PC-3 (cell line): Measurements from ENCODE around the gene PTOV1. TPM values are rescaled to one million over a fixed set of nuclear protein-coding genes. Genes with fewer than 3 reads are reported as not detected.

Source experiments
- ATAC-seq: fragments of 200-7000 bp; cut with Tn5 transposase; 2 replicates; pipeline ENCODE4 v1.9.1; 2020; ENCODE audit warnings: mild to moderate bottlenecking, moderate library complexity
- BruUV-seq: library from RNA; stranded (reverse); fragments of 400-500 nt; replicated peaks from 2 replicates; lab custom pipeline; 2021; lab: Mats Ljungman, UMichigan
- CTCF ChIA-PET: fragments of 300-600 bp; sonication (Branson Sonifier 250); formaldehyde crosslinking; loops from one replicate; lab custom pipeline; 2022; ENCODE audit warnings: antibody characterized with exemption; lab: Charles Lee
- POLR2A ChIA-PET: fragments of 300-600 bp; sonication (Branson Sonifier 250); formaldehyde crosslinking; loops from one replicate; lab custom pipeline; 2022; ENCODE audit warnings: antibody characterized with exemption; ENCODE audit not compliant: unreplicated experiment; lab: Charles Lee
- DNase-seq: peaks from one replicate; pipeline ENCODE4 v3.0.0-alpha.2; 2015
- H2AFZ ChIP-seq: fragments of 300-600 bp; sonication (generic); 2 replicates; pipeline ENCODE4 v1.6.0; 2016; ENCODE audit warnings: antibody characterized with exemption, low read length
- H3F3A ChIP-seq: fragments of 300-600 bp; sonication (generic); one replicate; pipeline ENCODE4 v1.6.0; 2017; ENCODE audit warnings: antibody characterized with exemption, low read length, control low read depth, mild to moderate bottlenecking; ENCODE audit not compliant: unreplicated experiment
- H3K27ac ChIP-seq: fragments of 300-600 bp; sonication (generic); 2 replicates; pipeline ENCODE4 v1.5.1; 2016; ENCODE audit warnings: mild to moderate bottlenecking, low read length
- H3K27me3 ChIP-seq: fragments of 300-600 bp; sonication (generic); 2 replicates; pipeline ENCODE4 v1.6.1; 2016; ENCODE audit warnings: low read length, mixed read lengths
- H3K36me3 ChIP-seq: fragments of 300-600 bp; sonication (generic); 2 replicates; pipeline ENCODE4 v1.6.1; 2016; ENCODE audit warnings: low read depth, mixed run types, low read length, mixed read lengths
- H3K4me1 ChIP-seq: fragments of 300-600 bp; sonication (generic); 2 replicates; pipeline ENCODE4 v1.5.1; 2016; ENCODE audit warnings: low read length; ENCODE audit not compliant: insufficient read depth
- H3K4me2 ChIP-seq: fragments of 300-600 bp; sonication (generic); 2 replicates; pipeline ENCODE4 v1.6.0; 2016; ENCODE audit warnings: low read length
- H3K4me3 ChIP-seq: fragments of 300-600 bp; sonication (generic); 2 replicates; pipeline ENCODE4 v1.5.1; 2016; ENCODE audit warnings: mild to moderate bottlenecking, low read length, mixed read lengths
- H3K79me2 ChIP-seq: fragments of 300-600 bp; sonication (generic); 2 replicates; pipeline ENCODE4 v1.6.1; 2017; ENCODE audit warnings: low read length, mixed read lengths
- H3K9ac ChIP-seq: fragments of 300-600 bp; sonication (generic); 2 replicates; pipeline ENCODE4 v1.6.0; 2016; ENCODE audit warnings: mild to moderate bottlenecking, low read length
- H3K9me2 ChIP-seq: fragments of 300-600 bp; sonication (generic); replicated peaks from 2 replicates; pipeline ENCODE4 v1.6.1; 2016; ENCODE audit warnings: mixed run types, low read length, mixed read lengths
- H3K9me3 ChIP-seq: fragments of 300-600 bp; sonication (generic); 2 replicates; pipeline ENCODE4 v1.6.1; 2016; ENCODE audit warnings: low read length, mixed read lengths
- H4K20me1 ChIP-seq: fragments of 300-600 bp; sonication (generic); 2 replicates; pipeline ENCODE4 v1.6.1; 2016; ENCODE audit warnings: low read length, mixed read lengths
- EZH2 ChIP-seq: fragments of 300-600 bp; sonication (generic); IDR thresholded peaks from one replicate; pipeline ENCODE4 v1.6.1; 2017; ENCODE audit warnings: antibody characterized with exemption, mild to moderate bottlenecking, low read length; ENCODE audit not compliant: unreplicated experiment
- EZH2phosphoT487 ChIP-seq: fragments of 300-600 bp; sonication (generic); IDR thresholded peaks from 2 replicates; pipeline ENCODE4 v1.6.1; 2018; ENCODE audit warnings: mild to moderate bottlenecking, antibody characterized with exemption, low read length, borderline replicate concordance
- intact Hi-C: fragments of 100-400 bp; cut with micrococcal nuclease; formaldehyde crosslinking; loops from 2 replicates; pipeline ENCODE4 v1.9.0; 2023
- total RNA-seq: library from RNA; depleted of rRNA; stranded (reverse); fragments of >200 nt; gene quantifications from 2 replicates; pipeline ENCODE4 v1.2.3, GENCODE V29; 2014
- TF ChIP-seq, protein P1 (sequence below): fragments of 300-600 bp; sonication (generic); conservative IDR thresholded peaks from 2 replicates; pipeline ENCODE4 v1.5.1; 2017; ENCODE audit warnings: antibody characterized with exemption, low read depth, mild to moderate bottlenecking, low read length

Gene PTOV1
- total RNA-seq, 1 experiment from 2014 or later, result 148 TPM

DNA sequence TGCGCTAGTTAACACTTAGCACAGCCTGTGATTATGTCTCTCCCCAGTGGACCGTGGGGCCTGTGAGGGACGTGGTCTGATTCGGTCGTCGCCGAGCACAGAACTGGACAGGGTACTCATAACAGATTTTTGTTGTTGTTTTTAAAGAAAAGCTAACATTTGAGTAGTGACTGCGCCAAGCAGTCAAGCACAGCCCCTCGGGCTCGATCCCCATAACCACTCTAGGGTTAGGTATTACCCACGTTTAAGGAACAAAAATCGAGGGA lies 805 bp upstream of the PTOV1 start:
- DNase-seq (no peak), ATAC-seq (no peak)
- Histone ChIP-seq H3K9ac (peak overlapping the region; percentile 89), H3K4me1 (peaks cover 37% of the 10 kb centered on the region), H3K27me3 (no peaks in the 10 kb centered on the region), H4K20me1 (peaks cover 25% of the 10 kb centered on the region; the same call in 1 of the 2 replicates), H3K9me2 (no peaks in the 10 kb centered on the region), H3K4me2 (peak overlapping the region; percentile 93), H2AFZ (peak overlapping the region; percentile 89), H3K79me2 (peaks cover 41% of the 10 kb centered on the region), H3K36me3 (peaks cover 3% of the 10 kb centered on the region; the same call in 1 of the 2 replicates), H3K4me3 (peak overlapping the region; percentile 86), H3F3A (no peaks in the 10 kb centered on the region), H3K9me3 (no peaks in the 10 kb centered on the region), H3K27ac (peak overlapping the region; percentile 91; the same call in 1 of the 2 replicates)
- POLR2A ChIA-PET, result interaction anchor here (0.6 to 0.9 kb wide), 4 partner anchors 15 to 161 kb away, joined by 3 to 7 read pairs (median 3); partner anchors contain the start of genes ADM5 and PNKP
- CTCF ChIA-PET, result interaction anchor here (0.9 kb wide), 1 partner anchor 19 kb away, joined by 3 read pairs; no protein-coding TSS in a partner anchor
- intact Hi-C loops, result loop anchor here (1.0 to 5.0 kb wide), 3 partner anchors 32 to 83 kb away; partner anchors contain the start of genes AP2A1, FUZ and MED25
- BruUV-seq, result no TSS peak
- TF ChIP-seq EZH2phosphoT487 (no peak), EZH2 (no peak)
- TF ChIP-seq, protein P1, sequence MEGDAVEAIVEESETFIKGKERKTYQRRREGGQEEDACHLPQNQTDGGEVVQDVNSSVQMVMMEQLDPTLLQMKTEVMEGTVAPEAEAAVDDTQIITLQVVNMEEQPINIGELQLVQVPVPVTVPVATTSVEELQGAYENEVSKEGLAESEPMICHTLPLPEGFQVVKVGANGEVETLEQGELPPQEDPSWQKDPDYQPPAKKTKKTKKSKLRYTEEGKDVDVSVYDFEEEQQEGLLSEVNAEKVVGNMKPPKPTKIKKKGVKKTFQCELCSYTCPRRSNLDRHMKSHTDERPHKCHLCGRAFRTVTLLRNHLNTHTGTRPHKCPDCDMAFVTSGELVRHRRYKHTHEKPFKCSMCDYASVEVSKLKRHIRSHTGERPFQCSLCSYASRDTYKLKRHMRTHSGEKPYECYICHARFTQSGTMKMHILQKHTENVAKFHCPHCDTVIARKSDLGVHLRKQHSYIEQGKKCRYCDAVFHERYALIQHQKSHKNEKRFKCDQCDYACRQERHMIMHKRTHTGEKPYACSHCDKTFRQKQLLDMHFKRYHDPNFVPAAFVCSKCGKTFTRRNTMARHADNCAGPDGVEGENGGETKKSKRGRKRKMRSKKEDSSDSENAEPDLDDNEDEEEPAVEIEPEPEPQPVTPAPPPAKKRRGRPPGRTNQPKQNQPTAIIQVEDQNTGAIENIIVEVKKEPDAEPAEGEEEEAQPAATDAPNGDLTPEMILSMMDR, result no peak

DNA sequence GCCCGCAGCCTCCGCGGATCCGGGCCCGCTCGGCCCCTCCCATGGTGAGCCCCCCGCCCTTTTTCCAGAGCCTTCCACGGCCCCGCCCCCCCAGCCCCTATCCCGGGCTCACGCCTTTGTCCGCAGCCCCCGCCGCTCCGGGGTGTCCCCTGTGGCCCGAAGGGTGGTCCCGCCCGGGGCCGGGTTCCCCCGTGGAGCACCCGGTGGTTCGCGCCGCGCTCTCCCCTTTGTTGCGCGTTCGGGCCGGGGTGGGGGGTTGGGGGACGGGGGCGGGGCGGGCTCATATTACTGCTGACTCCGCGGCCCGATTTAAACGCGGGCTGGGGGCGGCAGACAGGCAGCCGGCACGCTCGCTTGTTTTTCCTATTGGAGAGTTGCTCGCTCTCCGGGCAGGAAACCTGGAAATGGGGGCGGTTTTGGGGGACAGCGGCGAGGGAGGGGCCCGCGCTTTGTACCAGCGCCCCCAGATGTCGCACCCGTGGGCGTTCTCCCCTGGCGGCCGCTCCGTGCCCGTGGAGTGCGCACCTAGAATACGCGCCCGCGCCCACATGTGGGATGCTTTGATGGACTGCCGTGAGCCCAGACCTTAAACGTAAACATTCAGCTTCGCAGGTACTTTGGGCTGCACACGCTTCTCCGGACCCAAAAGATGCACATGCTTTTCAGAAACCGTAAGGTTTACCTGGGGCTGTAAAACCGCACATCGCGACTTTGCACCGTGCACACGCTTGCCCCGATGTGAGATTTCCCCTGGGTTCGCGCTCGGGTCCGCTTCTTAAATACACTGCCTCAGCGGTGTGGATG lies 699 bp downstream of the PTOV1 start:
- peak; percentile 43 for DNase-seq
- Histone ChIP-seq H3F3A (no peaks in the 10 kb centered on the region), H3K4me1 (peaks cover 37% of the 10 kb centered on the region), H4K20me1 (peaks cover 29% of the 10 kb centered on the region; the same call in 1 of the 2 replicates), H3K9ac (peak overlapping the region; percentile 30), H3K9me2 (no peaks in the 10 kb centered on the region), H2AFZ (no peak overlapping the region), H3K9me3 (no peaks in the 10 kb centered on the region), H3K27me3 (no peaks in the 10 kb centered on the region), H3K79me2 (peaks cover 41% of the 10 kb centered on the region), H3K27ac (no peak overlapping the region), H3K4me3 (peak overlapping the region; percentile 86), H3K36me3 (peaks cover 8% of the 10 kb centered on the region; the same call in 1 of the 2 replicates), H3K4me2 (peak overlapping the region; percentile 96)
- no TSS peak for BruUV-seq
- intact Hi-C loops, result loop anchor here (5.0 kb wide), 1 partner anchor 84 kb away; the partner anchor contains the start of gene AP2A1
- ChIA-PET CTCF (no interaction called here), POLR2A (no interaction called here)
- TF ChIP-seq EZH2 (no peak), EZH2phosphoT487 (no peak)
- TF ChIP-seq, protein P1, result no peak
- peak; percentile 2 for ATAC-seq
